Measurements from ENCODE around the gene AMPD1.

AMPD1 gene

DNA sequence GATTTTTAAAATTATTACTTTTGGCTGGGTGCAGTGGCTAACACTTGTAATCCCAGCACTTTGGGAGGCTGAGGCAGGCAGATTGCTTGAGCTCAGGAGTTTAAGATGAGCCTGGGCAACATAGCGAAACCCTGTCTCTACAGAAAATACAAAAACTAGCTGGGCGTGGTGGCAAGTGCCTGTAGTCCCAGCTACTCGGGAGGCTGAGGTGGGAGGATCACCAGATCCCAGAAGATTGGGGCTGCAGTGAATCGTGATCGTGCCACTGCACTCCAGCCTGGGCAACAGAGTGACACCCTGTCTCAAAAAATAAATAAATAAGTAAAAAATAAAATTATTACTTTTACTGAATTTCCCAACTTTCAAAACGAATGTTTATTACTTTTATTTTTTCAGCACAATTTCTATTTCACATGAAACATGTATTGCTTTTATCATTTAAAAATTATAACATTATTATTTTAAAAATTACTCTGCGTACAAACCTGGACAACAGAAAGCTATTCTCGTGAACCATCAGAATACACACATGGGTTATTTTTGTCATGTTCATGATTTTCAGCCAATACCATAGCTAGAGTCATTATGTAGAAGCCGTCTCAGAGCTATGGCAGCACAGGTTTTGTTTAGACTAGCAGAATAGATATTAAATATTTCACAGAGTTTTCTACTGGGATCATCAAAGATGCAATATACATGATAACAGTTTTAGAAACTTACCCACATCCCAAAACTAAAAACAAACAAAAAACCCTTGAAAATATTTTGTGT lies 621 bp downstream of the AMPD1 start:
- DNase-seq = no peak

DNA sequence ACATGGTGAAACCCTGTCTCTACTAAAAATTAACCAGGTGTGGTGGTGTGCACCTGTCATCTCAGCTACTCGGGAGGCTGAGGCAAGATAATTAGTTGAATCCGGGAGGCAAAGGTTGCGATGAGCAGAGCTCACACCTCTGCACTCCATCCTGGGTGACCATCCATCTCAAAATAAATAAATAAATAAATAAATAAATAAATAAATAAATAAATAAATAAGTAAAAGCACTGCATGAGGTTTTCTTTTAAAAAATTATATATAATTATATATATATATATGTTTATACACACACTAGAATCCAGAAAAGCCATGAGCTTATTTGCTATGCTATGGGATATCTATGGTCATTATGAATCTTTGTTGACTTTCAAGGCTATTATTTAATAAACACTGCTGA lies 2.4 kb downstream of the AMPD1 start:
- DNase-seq = no peak

DNA sequence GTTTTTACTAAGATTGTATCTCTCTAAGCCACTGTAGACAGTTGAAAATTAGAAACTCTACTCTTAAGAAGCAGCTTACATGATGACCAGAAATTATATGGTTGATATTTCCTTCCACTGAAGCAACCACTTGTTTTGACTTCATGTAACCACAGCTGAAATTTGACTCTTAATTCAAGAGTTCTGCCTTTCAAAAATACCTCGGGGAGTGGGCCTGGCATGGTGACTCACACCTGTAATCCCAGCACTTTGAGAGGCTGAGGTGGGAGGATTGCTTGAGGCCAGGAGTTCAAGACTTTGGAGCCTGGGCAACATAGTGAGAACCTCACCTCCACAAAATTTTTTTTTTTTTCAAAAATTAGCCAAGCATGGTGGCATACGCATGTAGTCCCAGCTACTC lies 4.3 kb downstream of the AMPD1 start:
- DNase-seq = no peak

DNA sequence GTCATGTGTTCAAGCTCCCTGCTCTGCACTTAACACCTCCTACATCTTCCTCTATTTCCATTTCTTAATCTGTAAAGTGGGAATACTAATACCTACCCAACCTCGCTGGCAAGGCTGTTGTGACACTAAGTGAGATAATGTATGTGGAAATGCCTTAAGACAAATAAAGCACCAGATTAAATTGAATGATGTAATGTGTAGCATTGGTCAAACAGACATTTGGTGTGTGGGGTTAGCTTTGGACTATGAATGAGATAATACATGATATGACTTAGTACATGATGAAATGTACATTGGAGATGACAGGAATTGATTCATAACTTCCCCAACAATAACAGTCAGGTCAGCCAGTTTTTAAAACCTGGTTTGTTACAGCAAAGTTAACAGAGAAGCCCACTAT lies 5.2 kb downstream of the AMPD1 start:
- DNase-seq = no peak

DNA sequence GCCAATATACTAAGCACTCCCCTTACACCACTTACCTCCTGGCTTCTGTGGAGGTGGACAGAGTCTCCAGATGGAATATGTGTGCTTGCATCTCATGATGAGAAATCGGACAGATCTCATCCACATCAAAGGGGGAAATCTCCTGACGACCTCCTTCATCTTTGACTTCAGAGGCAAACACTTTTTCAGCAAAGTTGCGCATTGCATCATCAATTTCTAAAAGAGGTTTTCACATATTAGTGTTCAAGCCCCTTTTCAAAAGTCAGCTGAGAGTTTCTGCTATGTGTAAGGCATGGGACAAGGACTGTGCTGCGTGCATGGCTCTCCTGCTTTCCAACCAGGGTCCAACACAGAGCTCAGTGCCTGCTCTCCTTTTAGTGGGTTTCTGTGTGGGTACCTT lies 6.8 kb downstream of the AMPD1 start:
- no peak for DNase-seq

DNA sequence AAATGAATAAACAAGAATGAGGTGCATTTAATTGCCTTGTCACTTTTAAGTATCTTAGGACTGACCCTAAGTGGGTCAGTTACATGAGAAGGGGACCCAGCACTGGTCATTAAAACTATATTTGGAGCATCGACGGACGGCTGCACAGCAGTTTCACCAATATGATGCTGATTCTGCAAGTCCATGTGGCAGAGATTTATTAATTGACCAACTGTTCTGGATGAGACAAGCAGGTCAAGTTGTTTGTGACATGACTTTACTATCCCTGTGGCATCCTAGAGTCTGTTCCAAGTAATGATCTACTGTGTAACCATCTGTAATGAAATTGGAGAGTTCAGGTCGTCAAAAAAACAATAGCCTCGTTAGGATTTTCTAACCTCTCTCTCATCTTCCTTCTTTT lies 9.5 kb downstream of the AMPD1 start:
- no peak for DNase-seq

DNA sequence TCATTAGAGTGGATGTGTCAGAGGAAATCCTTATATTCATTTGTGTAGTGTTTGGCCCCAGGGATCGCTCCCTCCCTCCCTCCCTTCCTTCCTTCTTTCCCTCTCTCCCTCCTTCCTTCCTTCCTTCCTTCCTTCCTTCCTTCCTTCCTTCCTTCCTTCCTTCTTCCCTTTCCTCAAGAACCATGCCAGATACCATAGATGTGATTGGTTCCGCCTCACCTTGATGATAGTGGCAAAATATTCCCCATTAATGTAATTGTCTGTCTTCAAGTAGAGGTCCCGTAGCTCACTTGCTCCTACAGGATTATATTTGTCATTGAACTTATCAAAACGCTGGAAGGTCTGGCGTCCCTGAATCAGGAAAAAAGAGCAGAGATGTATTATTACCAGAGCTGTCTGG lies 17.7 kb downstream of the AMPD1 start:
- no peak for DNase-seq

DNA sequence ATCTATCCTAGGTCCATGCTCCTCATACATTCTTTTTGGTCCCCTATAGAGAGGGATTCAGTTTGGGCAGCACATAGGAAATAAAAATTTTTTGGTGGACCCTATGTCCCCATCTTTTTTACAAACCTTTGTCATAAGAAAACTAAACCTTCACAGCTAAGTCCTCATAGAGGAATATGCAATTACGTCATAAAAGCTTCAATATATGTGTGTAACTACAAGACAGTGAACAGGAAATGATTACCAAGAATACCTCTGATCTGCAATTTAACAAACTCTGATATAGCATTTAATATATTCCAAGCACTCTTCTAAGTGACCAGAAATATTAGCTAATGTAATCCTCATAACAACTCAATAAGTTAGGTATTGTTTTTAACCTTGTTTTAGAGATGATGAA lies 19.2 kb downstream of the AMPD1 start:
- no peak for DNase-seq

DNA sequence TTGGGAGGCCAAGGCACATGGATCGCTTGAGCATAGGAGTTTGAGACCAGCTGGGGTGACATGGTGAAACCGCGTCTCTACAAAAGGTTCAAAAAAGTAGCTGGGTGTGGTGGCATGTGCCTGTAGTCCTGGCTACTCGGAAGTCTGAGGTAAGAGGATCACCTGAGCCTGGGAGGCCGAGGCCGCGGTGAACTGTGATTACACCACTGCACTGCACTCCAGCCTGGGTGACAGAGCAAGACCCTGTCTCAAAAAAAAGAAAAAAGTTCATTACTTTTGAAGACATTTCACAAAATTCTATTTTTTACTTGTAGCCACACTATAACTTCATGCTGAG lies 23.4 kb downstream of the AMPD1 start:
- DNase-seq = no peak

DNA sequence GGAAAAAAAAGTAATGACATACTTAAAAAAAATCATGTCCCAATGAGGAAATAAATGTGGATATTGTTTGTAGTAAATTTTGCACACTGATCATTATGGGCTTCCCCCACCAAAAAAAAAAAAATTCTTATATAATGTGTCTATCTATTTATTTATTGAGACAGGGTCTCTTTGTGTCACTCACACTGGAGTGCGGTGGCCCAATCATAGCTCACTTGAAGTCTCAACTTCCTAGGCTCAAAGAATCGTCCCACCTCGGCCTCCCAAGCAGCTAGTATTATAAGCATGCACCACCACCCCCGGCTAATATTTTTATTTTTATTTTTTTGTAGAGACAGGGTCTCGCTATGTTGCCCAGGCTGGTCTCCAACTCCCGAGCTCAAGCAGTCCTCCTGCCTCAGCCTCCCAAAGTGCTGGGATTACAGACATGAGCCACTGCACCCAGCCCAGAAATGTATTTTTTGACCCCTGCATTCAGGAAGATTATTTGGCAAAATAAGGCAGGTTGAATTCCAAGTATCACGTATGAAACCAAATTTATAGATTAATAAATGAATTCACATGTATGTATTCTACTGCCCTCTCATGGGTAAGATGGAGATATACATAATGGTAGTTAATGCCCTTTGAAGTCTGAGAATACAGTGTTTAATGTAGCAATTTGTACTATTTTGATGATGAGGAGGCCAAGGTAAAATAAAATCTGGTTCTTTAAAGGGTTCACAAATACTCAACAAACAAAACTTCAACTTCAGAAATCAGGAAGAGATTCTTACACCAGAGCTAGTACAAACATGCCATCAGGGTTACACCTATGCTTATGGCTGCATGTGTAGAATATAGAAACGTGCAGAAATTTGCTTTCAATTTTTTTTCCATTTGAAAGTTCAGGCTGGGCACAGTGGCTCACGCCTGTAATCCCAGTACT lies 24.1 kb downstream of the AMPD1 start:
- DNase-seq = peak; percentile 7

DNA sequence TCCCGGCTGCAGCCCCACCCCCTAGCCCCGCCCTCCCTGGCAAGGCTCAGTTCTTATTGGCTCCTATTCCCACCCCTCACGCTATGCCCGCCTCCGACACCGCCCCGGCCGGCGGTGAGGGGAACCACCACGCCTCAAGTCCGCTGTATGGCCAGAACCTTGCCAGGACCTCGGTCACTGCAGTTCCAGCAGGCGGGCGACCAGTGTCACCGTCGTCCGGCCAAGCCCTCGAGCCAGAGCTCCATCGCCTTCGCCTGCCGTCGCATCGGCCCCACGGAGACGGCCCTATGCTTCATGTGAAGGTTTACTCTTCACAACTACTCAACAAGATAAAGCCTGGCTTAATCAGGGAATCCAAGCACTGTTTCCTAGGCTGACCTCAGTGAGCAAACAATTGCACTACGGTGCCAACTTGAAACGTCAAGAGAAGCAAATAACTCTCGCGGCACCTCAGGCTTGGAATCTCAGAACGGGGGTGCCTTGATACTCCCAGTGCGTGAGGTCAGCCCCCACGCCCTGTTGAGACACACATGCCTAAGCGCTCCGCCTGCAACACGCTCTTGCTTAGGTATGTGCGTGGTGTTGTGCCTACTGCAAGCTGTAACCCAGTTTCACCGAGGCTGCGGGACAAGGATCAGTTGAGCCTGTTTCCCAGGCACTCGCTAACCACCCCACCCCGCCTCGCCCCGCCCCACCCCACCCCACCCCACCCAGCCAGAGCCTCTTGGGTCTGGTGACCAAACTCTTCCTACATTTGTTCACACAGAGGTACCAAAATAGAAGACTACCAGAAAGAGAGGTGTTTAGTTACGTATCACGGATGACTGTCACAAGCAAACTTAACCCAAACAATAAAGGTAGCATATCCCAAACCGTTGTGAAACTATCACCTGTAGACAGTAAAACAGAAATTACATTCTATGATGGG lies 25.0 kb downstream of the AMPD1 start:
- DNase-seq = peak; percentile 90

DNA sequence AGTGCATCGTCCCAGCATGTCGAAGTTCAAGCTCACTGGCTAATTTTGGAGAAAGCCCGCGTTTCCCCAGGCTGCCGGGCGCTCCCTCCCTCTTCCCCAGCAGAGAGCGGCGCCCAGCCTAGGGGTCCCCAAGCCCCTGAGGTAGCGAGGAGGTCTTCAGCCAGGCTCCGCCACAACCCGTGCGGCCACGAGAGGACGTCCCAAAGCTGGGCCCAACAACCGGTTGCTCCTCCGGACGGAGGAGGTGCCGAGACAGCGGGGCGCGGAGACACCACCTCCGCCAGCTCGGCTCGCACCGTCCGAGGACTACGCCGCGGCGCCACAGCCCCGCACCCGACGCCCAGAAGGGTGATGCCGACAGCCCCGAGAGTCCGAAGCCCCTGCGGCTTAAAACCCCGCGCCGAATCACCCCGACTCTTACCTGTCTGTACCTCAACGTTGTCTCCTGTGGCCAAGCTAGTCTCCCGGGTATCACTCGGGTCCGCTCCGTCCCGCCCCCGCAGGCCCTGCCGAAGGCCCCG lies 25.7 kb downstream of the AMPD1 start, which contains the start of gene DENND2C:
Gene DENND2C, minus strand, starts transcription at position 488 of the 521 bp plus-strand sequence. CDS start 44,065 bp downstream, outside the sequence.
- DNase-seq = no peak

DNA sequence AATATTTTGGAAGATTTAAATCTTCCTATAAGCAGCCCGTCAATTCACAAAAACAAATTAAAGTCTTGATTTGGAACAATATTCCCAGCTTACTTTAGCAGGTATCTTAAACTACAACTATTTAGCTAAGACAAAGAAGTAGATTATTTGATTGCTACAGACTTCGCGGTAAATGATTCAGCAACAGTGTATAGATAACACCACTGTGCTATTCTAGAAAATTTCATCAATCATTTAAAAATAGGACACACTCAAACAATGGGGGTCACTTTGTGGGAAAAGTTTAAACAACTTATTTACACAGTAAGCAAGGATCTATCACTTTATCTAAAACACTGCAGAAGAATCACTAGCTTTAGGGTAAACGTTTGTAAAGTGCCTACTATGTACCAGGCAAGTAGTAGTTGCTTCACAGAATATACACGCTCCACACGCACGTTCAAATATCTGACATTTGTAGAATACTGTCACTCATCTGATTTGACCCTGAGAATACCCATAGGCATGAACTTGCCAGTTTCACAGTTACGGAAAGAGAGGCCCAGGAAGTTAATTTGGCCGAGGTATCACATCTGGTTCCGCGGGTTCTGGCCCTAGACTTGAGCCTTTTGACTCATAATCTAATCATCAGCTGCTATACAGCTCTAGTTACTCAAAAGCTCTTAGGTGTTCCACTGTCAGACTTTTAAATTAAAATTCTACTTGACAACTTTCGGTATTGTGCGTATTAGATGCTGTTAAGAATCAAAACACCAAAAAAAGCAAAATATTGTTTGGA lies 26.4 kb downstream of the AMPD1 start:
- peak; percentile 2 for DNase-seq

DNA sequence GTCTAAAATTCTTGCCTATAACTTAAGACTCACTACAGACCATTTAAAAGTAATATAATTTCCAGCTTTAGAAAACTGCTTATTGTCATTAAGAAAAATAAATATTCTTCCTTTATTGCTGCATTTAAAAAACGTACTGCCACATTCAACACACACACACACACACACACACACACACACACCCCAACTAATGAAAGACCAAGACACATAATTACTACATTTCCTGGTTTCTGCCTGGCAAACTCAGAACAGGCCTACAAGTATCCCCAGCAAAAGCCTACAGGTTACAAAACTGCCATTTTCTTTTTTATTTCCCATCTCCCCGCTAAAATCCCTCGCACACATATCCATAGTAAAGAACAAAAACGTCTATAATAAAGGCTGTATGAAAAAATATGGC lies 27.0 kb downstream of the AMPD1 start:
- no peak for DNase-seq

DNA sequence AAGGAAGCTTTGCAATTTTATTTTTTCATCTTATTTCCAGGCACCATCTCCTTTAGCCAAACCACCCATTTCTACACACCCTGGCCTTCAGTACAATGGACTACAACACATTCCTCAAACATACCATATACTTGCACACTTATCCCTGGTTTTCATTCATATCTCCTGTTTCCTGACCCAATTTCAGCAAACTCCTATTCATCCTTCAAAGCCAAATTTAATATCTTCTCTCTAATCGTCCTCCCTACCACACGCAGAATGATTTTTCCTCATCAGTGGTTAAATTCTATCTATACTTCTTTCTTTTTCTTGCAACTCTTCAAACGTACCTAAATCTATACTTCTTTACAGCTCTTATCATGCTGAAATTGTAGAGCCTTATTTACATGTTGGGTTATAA lies 28.4 kb downstream of the AMPD1 start:
- DNase-seq = no peak

DNA sequence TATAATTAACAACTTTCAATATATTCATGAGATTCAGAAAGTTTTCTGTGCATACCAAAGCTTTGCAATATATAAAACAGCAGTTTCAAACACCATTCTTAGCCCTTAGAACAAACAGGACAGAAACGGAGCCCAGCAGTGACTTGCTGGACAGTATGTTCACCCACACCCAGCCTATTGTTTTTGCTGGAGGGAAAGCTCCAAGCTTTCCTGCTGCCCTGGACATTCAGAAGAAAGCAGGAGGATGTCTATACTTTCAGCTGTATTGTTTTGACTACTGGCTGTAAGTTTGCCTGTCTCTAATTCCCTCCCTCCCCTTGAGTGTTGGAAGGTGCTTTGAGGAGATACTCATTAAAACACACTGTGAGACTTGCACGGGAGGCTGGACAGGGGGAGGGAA lies 35.1 kb downstream of the AMPD1 start:
- DNase-seq = no peak

DNA sequence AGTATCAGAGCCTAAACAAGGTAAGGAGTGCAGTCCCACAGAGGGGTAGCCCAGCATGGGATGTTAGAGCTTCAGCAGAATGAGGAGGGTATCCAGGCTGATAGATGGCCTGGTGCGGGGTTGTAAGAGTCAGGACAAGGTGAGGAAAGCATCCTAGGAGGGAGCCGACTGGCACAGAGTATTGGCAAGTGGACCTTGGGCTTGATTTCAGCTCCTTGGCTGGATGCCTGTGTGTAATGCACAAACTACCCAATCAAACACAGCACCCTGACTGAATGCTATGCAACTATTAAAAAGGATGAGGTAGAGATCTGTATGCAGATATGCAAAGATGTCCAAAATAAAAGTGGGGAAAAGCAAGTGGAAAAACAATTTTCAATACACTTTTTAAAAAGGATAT lies 43.5 kb downstream of the AMPD1 start:
- DNase-seq = no peak

DNA sequence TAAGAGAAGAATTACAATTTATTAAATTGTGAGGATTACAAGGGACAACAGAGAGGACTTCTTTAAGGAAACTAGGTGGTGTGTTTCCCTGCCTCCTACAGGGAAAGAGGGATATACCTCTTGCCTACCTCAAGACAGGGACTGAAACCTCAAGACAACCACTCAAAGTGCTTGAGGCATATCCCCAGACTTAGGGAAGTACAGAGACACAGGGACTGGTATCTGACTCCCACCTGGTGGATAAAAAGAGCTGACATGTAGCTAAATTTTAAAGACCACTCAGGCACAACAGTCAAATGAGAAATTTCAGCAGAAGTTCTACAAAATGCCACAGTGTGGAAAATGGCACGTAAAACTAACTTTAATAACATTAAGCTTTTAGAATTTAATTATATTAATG lies 46.8 kb downstream of the AMPD1 start:
- DNase-seq = no peak

DNA sequence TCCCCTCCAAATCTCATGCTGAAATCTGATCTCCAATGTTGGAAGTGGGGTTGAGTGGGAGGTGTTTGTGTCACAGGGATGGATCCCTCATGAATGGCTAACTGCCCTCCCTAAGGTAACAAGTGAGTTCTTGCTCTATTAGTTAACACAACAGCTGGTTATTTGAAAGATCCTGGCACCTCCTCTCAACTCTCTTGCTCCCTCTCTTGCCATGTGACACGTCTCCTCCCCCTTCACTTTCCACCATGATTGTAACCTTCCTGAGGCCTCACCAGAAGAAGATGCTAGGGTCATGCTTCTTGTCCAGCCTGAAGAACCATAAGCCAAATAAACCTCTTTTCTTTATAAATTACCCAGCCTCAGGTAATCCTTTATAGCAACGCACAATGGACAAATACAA lies 54.0 kb downstream of the AMPD1 start:
- DNase-seq = no peak

DNA sequence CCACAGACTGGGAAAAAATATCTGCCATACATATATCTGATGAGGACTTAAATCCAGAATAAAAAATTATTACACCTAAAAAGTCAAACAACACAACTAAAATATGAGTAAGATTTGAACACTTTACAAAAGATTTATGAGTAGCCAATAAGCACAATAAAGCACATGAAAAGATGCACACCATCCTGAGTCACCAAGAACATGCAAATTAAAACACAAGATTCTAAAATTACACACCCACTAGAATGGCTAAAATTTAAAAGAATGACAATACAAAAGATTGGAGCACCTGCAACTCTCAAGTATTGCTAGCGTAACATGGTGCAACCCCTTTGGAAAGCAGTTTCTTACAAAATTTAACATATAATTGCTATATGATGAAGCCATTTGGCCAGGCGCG lies 56.4 kb downstream of the AMPD1 start:
- no peak for DNase-seq

DNA sequence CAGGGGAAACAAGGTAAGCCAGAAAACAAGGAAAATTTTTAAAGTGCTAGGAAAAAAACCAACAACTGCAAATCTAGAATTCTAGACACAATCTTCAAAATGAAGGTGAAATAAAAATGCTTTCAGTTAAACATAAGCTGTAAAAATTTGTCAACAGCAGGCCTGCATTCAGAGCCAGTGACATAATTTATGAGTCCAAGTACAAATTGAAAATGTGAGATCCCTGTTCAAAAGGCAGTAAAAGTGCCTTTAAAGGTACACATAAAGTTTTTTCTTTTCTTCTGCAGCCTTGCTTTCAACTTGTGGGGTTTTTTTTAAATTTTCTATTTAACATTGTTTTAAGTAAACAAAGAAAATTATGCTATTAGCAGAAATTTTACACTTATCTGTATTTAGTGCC lies 62.9 kb downstream of the AMPD1 start:
- DNase-seq = no peak

DNA sequence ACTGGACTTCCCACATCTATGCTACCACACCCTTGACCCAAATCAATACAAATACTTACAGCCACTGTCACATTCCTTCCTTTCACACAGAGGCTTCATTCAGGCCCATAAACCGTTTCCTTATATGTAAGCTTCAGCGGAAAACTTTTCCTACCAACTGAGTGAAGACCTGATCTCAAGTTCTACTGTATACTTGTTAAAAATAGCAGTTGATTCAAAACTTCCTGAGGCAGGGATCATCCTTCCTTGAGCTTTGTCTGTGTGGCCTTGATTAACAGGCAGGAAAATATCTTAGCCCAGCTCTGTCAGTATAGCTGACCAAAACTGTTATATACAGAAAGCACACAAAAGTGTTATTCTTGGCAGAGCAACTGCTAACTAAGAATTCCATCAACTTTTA lies 68.2 kb downstream of the AMPD1 start:
- DNase-seq = no peak
